Ureter (tissue), 1 donor: ENCODE data around the gene MPP2. TPM values are rescaled to one million over a fixed set of nuclear protein-coding genes. Genes with fewer than 3 reads are reported as not detected.
A peak's percentile ranks its signal among the peaks of the same experiment; 100 is the strongest.
"Not testable (repeated sequence)": the region's sequence is repeated elsewhere in the genome, so short reads cannot be mapped to it uniquely, and the experiment has no call there.

Experiments
- DNase-seq: peaks from one replicate; pipeline ENCODE4 v3.0.0-alpha.2; 2020; ENCODE audit warnings: low spot score
- total RNA-seq: library from RNA; stranded (reverse); gene quantifications from one replicate; pipeline ENCODE4 v1.2.4, GENCODE V29; 2023
- donor health status: DM: yes; HTN: yes; CAD: no.

The MPP2 gene
- total RNA-seq, 1 donor from 2014 or later, result 9.8 TPM

DNA sequence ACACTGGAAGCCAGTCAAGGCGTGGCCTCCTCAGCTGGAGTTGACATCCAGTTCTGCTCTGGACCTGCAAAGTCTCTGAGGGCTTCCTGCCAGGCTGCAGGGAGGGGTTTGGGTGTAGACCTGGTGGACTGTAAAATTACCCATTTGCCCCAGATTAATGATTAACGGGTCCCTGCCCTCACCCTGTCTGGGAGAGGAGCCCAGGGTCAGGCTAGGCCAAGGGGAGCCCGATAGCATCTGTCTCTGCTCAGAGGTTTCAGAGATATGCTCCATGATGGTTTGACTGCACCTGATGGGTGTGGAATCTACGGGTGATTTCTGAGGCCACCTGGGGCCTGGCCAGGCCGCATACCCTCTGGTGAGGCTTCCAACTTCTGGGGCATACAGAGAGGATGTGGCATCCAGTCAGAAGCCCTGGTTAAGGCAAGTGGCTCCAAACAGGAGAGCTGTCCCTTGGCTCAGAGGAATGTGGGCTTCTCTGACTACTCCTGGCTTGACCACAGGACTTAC is 23.8 kb upstream of the MPP2 start:
- no peak for DNase-seq

DNA sequence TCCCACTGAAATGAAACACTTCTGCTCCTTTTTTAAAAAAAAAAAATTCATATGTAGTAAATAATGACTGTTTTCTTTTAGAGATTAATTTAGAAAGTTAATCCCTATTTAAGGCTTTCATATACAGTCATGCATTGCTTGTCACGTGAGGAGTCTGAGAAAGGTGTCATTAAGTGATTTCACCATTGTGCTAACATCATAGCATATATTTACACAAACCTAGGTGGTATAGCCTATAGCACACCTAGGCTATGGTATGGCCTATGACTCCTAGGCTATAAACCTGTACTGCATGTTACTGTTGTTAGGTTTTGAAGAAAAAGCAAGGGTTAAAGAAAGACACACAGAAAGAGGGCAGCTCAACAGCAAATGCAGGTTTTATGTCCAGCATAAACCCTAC is 21.3 kb upstream of the MPP2 start:
- no peak for DNase-seq

DNA sequence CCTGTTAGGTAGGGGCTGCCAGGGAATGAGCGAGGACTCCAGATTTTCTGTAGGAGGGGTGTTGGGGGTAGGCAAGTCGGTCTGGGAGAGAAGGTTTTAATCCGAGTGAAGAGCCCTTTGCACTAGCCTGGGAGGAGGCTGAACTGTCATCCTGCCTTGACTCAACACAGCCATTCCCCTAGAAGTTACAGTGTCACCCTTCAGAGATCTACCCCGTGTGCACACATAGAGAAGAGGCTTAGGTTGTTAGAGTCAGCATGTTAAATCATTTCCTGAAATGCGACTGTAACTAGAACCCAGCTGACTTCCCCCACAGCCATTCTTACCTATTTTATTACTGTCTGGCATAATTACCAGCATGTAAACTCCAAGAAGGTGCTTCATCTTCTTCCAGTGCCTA is 20.6 kb upstream of the MPP2 start:
- not testable (repeated sequence) for DNase-seq

DNA sequence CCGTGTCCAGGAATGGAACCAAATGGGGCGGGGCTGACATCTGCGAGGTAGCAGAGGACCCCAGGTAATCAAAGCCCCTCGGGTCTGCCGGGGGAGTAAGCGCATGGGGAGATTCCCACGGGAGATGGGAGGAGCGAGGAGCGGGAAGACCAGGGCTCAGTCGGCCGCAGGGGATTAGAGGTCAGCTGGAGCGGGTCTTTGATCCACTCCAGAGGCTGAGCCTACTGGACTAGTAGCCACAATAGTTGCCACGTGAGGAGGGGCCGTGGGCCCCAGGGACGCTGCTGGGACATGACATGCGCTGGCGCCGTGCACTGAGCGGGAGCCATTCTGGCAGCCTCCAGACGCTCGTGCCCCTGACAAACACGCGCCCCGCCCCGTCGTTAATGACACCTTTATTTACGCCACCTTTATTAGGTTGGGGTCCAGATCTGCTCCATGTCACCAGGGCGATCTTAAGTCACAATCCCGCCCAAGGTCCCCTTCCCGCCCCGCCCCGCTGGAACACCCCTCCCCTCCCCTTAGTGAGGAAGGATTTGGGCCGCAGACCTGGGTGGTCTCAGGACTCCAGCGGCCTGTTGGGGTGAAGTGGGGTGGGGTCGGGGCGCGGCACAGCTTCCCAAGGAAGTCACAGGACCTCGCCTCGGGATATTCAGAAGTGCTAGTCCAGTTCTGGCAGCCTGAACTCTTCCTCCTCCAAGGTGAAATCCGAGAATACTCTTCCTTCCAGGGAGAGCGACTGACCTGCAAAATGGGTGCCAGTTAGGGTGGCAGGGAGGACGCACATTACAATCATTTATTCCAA is 19.9 kb upstream of the MPP2 start:
- DNase-seq, result no peak

DNA sequence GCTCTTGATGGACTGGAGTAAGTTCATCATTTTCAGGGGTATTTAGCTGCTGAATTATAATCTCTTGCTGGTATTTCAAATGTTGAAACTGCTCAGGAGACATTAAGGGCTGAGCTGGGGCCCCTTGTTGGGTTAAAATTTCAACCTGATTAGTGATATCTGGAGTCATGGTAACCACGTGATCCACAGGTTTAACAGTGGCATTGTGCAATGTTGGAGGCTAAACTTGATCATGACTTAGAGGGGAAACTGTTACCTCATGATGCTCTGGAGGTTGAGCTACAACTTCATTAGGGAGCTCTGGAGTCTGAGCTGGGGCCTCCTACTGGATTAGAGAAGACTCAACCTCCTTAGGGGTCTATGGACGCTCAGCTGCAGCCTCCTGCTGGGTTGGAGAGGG is 17.2 kb upstream of the MPP2 start:
- no peak for DNase-seq

DNA sequence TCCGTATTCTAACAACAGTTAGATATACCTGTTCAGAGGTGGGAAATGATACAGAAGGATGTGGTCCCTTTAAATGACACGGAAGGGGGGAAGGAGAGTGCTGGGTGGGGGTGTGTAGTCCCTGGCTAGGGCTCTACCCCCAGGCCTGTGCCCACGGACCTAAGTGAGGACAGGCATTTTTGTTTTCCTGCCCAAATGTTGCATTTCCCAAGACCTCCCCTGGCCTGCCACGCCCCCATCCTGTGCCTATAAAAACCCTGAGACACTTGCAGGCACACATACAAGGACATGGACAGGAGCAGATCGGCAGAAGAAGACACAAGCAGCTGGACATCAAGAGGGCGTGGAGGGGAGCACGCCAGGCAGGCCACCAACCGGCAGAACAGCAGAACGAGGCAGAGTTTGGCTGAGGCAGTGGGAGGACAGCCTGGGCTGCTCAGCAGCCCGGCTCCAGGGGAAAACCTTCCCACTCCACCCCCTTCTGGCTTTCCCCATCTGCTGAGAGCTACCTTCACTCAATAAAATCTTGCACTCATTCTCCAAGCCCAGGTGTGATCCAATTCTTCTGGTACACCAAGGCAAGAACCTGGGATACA is 13.3 kb upstream of the MPP2 start:
- no peak for DNase-seq

DNA sequence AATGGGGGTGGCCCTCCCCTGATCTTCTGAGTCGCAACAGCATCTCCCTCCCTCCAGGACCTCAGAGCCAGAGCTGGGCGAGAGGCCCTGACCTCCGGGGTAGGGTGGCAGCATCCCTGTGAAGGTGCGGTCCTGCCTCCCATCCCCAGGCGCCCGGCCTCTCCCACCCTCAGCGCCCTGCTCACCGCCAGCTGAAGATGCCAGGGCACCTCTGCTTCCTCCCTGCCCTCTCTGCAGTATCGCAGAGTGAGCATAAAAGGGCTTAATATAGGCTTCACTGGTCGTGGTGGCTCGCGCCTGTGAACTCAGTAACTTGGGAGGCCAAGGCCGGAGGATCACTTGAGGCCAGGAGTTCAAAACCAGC is 10.7 kb upstream of the MPP2 start:
- no peak for DNase-seq

DNA sequence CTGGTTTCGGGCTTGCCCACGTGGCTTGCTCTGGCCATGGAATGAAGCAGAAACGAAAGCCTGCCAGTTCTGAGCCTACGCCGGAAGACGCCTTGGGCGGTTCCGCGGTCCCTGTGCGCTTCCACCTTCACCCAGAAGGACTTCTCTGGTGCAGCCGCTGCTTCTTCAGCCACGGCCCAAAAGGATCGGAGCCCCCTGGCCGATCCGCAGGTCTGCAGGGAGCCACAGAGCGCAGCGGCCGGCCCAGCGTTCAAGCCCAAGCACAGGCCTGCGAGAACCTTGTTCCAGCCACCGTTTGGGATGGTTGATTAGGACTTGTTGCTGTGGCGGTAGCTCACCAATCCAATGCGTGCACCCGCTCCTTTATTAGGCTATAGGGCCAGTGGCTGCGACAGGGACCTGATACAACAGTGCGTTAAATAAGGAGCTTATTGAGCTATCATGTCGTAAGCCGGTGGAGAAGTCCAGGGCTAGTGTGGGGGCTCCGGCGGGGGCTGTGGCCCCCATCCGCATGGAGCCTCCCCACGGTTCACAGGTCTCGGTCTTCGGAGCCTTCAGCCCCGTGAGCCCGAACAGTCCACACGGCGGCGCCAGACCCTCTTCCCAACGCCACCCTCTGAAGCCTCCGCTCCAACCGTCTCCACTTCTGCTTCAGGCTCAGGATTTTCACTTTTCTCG is 10.2 kb upstream of the MPP2 start:
- no peak for DNase-seq

DNA sequence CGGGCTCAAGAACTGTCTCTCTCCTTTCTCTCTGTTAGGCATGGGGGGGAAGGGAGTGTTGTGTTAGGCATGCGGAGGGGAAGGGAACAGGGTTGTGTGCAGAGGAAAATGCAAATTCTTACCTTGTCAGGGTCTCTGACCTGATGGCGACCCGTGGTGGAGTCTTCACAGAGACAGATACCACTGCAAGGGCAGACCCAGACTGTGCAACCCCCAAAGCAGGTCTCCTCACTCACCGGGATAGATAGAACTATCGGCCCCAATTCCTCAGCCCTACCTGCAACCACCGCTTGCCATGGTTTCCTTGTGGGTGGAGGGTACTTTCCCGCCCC is 9.6 kb upstream of the MPP2 start:
- no peak for DNase-seq

DNA sequence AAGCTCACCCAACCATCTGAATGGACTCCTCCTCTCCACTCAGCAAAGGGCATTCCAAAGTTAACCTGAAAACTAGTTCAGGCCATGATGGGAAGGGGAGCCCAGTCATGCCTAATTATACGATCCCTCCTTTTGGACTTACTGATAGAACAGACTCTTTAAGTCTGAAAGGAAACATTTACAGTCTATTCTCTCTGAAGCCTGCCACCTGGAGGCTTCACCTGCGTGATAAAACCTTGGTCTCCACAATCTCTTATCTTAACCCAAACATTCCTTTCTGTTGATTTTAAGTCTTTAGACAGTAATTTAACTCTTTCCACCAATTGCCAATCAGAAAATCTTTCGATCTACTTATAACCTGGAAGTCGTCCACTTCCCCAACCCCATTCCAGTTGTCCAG is 9.0 kb upstream of the MPP2 start:
- DNase-seq, result no peak

DNA sequence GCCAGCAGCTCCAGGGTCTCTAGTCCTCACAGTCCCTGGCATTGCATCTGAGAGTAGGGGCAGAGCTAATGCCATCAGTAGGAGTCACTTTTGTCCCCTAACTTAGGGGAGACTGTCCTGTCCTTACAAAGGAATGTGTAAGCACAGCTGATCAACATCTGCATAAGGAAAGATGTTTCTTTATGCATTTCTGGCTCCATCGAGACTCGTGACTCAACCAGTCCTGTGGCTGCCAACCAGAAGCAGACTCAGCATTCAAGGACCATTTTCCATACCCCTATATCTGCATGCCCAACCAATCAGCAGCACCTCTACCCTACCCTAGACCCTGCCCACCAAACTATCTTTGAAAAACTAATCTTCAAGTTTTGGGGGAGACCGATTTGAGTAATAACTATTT is 8.2 kb upstream of the MPP2 start:
- DNase-seq, result no peak

DNA sequence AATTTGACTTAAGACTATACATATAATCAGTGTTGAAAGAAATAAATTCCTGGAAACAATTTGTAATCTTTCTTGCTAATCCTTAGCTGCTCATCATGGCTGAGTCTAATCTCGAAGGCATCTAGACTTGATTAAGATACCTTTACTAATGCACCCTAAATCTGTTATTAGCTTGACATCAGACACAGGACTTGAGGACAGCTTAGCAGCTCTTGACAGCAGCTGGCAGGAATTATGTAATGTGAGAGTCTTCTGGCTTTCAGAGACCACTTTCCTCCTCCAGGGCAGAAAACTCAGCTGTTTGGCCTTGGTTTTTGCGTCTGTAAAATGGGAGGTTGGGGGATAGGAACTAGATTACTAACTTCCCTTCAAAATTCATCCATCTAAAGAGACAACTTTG is 7.1 kb upstream of the MPP2 start:
- DNase-seq, result no peak

DNA sequence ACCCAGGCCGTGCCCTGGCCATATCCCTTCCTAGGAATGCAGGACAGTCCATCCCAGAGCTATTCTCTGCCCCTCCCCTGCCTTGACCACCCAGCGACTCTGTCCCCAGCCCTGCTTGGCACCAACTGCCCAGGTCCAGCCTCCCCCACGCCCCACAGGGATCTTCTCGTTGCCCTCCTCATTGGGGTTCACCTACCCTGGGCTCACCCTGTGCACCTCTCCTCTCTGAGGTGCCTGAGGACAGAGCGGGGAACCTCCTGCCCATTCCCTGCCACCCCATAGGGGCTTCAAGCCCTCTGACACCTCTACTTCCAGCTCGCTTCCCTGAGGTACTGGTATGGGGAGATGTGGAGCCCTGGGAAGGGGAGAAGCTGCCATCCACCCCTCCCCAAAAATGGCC is 6.2 kb upstream of the MPP2 start:
- DNase-seq, result no peak

DNA sequence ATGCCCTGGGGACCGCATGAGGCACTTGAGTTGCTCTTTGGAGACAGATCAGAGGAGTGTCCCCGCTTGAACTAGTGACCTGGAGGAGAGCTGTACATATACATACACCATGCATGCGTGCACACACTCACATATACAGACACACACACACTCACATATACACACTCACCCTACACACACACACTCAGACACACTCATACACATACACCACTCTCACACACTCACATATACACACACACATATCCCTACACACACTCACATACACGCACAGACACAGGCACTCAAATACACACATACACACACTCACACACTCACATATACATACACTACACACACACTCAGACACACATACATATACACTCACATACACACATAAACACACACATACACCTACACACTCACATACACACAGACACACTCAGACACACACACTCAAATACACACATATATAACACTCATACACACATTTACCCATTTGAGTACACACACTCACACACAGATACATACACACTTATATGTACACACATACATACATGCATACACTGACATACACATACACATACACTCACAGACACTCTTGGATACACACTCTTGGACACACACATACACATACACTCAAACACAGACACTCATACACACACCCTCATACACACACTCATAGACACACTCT is 5.4 kb upstream of the MPP2 start:
- DNase-seq, result no peak

DNA sequence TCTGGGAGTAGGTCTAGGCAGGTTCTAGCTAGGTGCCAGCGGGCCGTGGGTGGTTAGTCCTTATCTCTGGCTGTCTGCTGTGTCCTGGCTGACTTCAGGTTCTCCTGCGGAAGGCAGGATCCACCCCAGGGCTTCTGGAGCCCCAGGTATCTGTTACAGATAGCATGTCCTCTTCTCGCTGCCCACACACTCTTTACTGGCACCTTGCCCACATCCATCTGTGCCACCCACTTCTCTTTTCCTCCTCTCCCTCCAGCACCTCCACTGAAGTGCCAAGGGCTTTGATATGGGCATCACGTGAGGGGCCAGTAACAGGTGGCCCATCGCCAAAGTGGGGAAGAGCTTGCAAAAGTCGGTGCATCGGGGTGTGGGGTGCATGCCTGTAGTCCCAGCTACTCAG is 4.6 kb upstream of the MPP2 start:
- no peak for DNase-seq

DNA sequence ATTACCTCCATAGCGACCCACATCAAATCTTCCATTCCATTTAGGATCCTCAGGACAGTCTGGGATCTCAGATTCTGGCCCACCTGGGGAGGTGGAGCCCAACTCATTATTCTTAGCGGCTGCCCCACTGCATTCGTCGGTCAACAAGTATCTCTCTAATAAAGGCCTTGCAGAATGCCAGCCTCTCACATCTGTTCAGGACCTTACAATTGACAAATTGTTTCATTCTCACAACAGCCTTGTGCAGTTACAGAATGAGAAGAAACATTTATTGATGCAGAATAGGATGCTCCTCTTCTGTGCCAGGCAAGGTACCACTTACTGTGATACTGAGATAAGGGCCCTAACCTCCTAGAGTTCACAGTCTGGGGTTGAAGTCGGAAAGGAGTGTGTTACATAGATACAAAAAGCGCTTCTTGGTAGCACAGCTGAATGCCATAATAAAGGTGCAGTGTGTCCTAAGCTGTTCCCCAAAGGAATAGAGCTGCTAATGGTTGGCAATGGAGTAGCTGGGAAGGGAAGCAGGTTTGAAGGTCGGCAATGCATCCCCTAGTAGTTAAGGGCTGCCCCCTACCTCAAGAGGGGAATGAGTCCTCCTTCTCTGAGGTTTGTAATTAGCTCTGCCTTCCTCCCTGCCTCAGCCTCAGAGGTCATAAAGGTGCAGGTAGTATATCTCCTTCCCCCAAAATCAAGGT is 2.3 kb upstream of the MPP2 start:
- no peak for DNase-seq

DNA sequence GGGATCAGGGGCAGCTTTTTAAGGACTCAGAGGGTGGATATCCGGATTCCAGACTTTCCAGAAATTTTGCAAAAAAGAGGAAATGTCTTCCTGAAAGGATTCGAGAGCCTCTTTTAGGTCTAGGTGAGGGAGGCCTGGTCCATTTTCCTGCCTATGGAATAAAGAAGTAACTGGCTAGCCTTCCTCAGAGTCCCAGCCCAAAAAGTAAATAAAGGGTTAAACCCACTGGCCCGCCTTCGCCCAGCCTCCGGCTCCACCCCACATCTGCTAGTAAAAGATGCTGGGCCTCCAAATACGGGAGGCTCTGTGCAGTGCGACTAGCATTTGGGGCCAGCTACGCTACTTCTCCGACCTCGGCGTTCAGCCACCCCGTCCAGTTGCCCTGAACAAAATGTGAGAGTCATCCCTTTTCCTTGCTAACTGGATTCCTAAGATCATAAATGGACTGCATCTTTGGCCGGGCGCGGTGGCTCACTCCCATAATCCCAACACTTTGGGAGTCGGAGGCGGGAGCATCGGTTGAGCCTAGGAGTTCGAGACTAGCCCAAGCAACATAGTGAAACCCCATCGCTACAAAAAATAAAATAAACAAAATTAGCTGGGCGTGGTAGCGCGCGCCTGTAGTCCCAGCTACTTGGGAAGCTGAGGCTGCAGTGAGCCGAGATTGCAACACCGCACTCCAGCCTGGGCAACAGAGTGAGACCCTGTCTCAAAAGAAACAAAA is 824 bp upstream of the MPP2 start:
- peak; percentile 72 for DNase-seq

DNA sequence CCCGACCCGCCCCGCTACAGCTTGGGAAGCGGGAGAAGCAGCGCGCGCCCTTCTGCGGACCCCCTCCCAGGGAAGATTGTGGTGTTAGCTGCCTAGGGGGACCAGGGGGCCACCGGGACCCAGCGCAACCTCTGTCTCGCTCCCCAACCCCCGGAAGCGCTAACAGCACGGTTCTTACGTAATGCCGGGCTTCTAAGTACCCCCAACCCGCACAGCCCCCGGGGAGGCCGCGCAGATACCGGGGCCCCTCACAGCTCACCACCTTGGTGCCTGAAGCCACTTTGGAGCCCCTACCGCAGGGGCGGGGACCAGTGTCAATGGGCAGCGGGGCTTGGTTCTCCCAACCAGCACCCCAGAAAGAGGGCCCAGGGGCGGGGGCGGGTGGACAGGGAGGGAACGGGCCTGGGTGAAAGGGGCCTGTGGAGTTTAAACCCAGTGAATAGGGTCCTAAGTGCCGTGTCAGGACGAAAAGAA is 348 bp downstream of the MPP2 start:
- DNase-seq, result no peak

DNA sequence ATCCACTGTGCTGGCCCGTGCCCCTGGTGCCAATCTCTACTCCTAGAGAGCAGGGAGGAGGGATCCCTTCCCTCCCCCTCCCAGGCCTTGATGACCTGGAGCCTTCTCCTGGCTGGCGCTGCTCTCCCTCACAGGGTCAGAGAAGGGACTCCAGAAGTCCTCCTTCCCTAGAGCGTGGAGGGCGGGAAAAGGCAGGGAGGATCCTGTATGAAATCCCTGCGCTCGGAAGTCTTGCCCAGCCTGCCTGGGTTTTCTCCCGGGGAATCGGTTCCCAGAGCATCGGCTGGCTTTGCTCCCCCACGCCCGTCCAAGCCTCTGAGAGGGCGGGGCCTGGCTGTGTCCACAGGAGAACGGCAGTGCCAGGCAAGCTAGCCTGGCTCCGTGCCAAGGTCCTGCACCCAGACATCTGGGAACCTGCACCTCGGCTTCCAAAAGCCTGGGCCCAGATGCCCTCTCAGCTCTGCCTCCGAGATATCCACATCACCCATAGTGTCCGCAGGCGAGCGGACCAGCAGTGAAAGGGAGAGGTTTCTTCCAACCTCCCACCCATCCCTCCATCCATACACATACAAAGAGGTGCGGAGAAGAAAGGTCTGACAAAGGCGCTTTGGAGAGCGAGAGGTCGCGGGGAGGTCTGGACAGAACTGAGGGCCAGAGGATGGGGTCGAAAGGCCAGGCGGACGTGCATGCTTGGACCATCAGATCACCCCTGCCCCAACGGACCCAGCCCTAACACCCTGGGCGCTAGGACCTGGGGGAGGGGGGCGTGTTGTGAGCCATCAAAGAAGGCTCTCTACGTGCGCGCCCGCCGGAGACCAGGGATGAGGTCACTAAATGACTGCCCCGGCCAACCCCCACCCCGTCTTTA is 1.1 kb downstream of the MPP2 start:
- peak; percentile 74 for DNase-seq

DNA sequence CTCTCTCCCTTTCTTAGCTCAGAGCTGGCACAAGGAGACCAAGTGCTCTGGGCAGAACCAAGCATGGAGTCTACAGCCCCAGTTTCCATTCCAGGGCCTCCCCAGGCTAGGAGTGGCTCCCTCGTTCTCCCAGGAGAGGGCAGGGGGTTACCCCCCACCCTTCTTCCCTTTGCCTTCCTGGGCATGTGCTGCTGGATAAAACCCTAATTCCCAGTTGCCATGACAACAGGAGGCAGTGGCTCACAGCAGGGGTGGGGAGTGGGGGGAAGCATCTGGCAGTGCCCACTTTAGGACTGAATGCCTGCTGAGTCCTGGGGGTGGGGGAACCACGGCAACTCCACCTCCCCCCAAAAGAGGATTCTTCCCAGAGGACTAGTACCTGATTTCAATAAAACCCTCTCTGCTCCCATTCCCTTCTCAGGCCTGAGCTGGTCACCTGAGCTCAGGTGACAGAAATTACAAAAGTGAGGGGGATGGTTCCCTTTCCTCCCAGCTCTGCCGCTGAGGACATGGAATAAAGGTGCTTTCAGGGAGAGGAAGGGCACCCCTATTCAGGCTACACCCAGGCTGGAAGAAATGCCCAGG is 1.8 kb downstream of the MPP2 start:
- DNase-seq, result no peak
